ENCODE data around the gene USP48. TPM values are rescaled to one million over a fixed set of nuclear protein-coding genes. Genes with fewer than 3 reads are reported as not detected.

Gene USP48
- total RNA-seq, 4 donors from 2014 or later: 11.5 to 24.4 (median 14.5) TPM

- ATAC-seq (no peak), DNase-seq (no peak)
- no peak for TF ChIP-seq CTCF (IDR thresholded peaks at IDR 0.05 in 4 of 5, conservative IDR thresholded peaks at IDR 0.05 in 1 of 5)
- no peak for TF ChIP-seq POLR2A (IDR thresholded peaks at IDR 0.05)
- Histone ChIP-seq H3K4me1 (peaks cover 12 to 19% of the 10 kb centered on the region in 2 donors), H3K36me3 (no peaks in the 10 kb centered on the region), H3K27ac (no peak overlapping the region), H3K27me3 (peaks cover 57 to 75% (median 71%) of the 10 kb centered on the region in 3 donors), H3K4me3 (no peak overlapping the region), H3K9me3 (no peaks in the 10 kb centered on the region)
- in situ Hi-C loops (cut with MboI; ENCODE audit: low sequenced_read_pairs in 4 of 4): loop anchor here in 1 of 4 donors (25.0 kb wide), 1 partner anchor 430 kb away; no protein-coding TSS in a partner anchor
- intact Hi-C loops (cut with DNase I; ENCODE audit: low total_unique reads): no loop called here
Observed at GRCh38 chr1:21667348-21668231, 115.4 kb downstream of the USP48 start.

GRCh38 chr1:21666576-21667320, 116.2 kb downstream of the USP48 start:
- TF ChIP-seq CTCF (IDR thresholded peaks at IDR 0.05 in 4 of 5, conservative IDR thresholded peaks at IDR 0.05 in 1 of 5): no peak
- in situ Hi-C loops (cut with MboI; ENCODE audit: low sequenced_read_pairs in 4 of 4) (loop anchor here in 1 of 4 donors (25.0 kb wide), 1 partner anchor 429 kb away; no protein-coding TSS in a partner anchor), intact Hi-C loops (cut with DNase I; ENCODE audit: low total_unique reads) (no loop called here)
- peaks cover 7 to 14% of the 10 kb centered on the region in 2 donors for H3K4me1 ChIP-seq
- no peaks in the 10 kb centered on the region for H3K36me3 ChIP-seq
- no peak overlapping the region for H3K4me3 ChIP-seq
- H3K27me3 ChIP-seq: peaks cover 57 to 75% (median 73%) of the 10 kb centered on the region in 3 donors
- no peaks in the 10 kb centered on the region for H3K9me3 ChIP-seq
- no peak overlapping the region for H3K27ac ChIP-seq
- ATAC-seq (no peak), DNase-seq (no peak)

GRCh38 chr1:21665711-21666575, 117.0 kb downstream of the USP48 start:
- Histone ChIP-seq H3K36me3 (no peaks in the 10 kb centered on the region), H3K27ac (no peak overlapping the region), H3K27me3 (peaks cover 56 to 77% (median 76%) of the 10 kb centered on the region in 3 donors), H3K4me1 (peaks cover 7 to 14% of the 10 kb centered on the region in 2 donors), H3K9me3 (no peaks in the 10 kb centered on the region), H3K4me3 (no peak overlapping the region)
- in situ Hi-C loops (cut with MboI; ENCODE audit: low sequenced_read_pairs in 4 of 4): loop anchor here in 1 of 4 donors (25.0 kb wide), 1 partner anchor 429 kb away; no protein-coding TSS in a partner anchor
- TF ChIP-seq CTCF (IDR thresholded peaks at IDR 0.05 in 4 of 5, conservative IDR thresholded peaks at IDR 0.05 in 1 of 5) (no peak), POLR2A (IDR thresholded peaks at IDR 0.05) (no peak)
- DNase-seq (no peak), ATAC-seq (no peak)
- intact Hi-C loops (cut with DNase I; ENCODE audit: low total_unique reads): no loop called here

Data from gastrocnemius medialis (tissue), 4 donors.